Brain microvascular endothelial cell (primary cell): ENCODE results near the gene RCCD1.
"Not testable (repeated sequence)": the region's sequence is repeated elsewhere in the genome, so short reads cannot be mapped to it uniquely, and the experiment has no call there.

ENCODE experiments used
- DNase-seq: peaks from one replicate; pipeline ENCODE4 v3.0.0-alpha.2; 2020
- H3K27ac ChIP-seq: fragments of 250-450 bp; sonication (Bioruptor Pico); 2 replicates; pipeline ENCODE4 v1.5.1; 2020; ENCODE audit warnings: mild to moderate bottlenecking, moderate library complexity
- H3K27me3 ChIP-seq: fragments of 250-450 bp; sonication (Bioruptor Pico); replicated peaks from 2 replicates; pipeline ENCODE4 v1.5.1; 2020; ENCODE audit warnings: mild to moderate bottlenecking
- H3K36me3 ChIP-seq: fragments of 250-450 bp; sonication (Bioruptor Pico); replicated peaks from 2 replicates; pipeline ENCODE4 v1.5.1; 2020; ENCODE audit warnings: mild to moderate bottlenecking
- H3K4me3 ChIP-seq: 2 replicates; pipeline ENCODE4 v1.5.1; 2011; ENCODE audit warnings: low read depth, mild to moderate bottlenecking, control low read depth, low read length, moderate library complexity
- CTCF ChIP-seq: IDR thresholded peaks from 2 replicates; pipeline ENCODE4 v1.5.1; 2011; ENCODE audit warnings: low read depth, mild to moderate bottlenecking, moderate library complexity, low read length, control low read depth, inconsistent platforms; ENCODE audit errors: missing control alignments
- in situ Hi-C: cut with HindIII; loops from 2 replicates; pipeline ENCODE4 v1.10.0; 2017; ENCODE audit warnings: low sequenced_read_pairs, low pct_ligation_motif_present

The RCCD1 gene

GRCh38 chr15:90954712-90955623, at the start of gene RCCD1:
TSS of gene RCCD1 (plus strand) at chr15:90954884. CDS start at chr15:90956735, 1,851 bp downstream.
- peaks cover 36% of the 10 kb centered on the region for H3K36me3 ChIP-seq
- TF ChIP-seq CTCF = no peak
- peak within 1 kb of the TSS; percentile 85 for H3K27ac ChIP-seq
- H3K27me3 ChIP-seq = no peaks in the 10 kb centered on the region
- H3K4me3 ChIP-seq = peak within 1 kb of the TSS; percentile 76
- in situ Hi-C loops = no loop called here
- DNase-seq = peak; percentile 93

- DNase-seq = no peak
- Histone ChIP-seq H3K4me3 (no peak overlapping the region), H3K27ac (no peak overlapping the region), H3K27me3 (no peaks in the 10 kb centered on the region), H3K36me3 (peaks cover 8% of the 10 kb centered on the region)
- no peak for TF ChIP-seq CTCF
- in situ Hi-C loops = no loop called here
These were observed 49.1 kb upstream of the RCCD1 start for GRCh38 chr15:90905306-90906180.

GRCh38 chr15:90906181-90906849, 48.4 kb upstream of the RCCD1 start:
- Histone ChIP-seq H3K4me3 (no peak overlapping the region), H3K27ac (no peak overlapping the region), H3K27me3 (no peaks in the 10 kb centered on the region), H3K36me3 (peaks cover 14% of the 10 kb centered on the region)
- TF ChIP-seq CTCF = no peak
- in situ Hi-C loops = no loop called here
- no peak for DNase-seq

- H3K4me3 ChIP-seq = no peak overlapping the region
- no peaks in the 10 kb centered on the region for H3K27me3 ChIP-seq
- no peak overlapping the region for H3K27ac ChIP-seq
- no peak for TF ChIP-seq CTCF
- no peak for DNase-seq
- H3K36me3 ChIP-seq = peaks cover 17% of the 10 kb centered on the region
- in situ Hi-C loops = no loop called here
These were observed 47.5 kb upstream of the RCCD1 start for GRCh38 chr15:90907051-90907660.

- H3K36me3 ChIP-seq = peaks cover 21% of the 10 kb centered on the region
- H3K4me3 ChIP-seq = no peak overlapping the region
- DNase-seq = no peak
- no peaks in the 10 kb centered on the region for H3K27me3 ChIP-seq
- TF ChIP-seq CTCF = no peak
- no peak overlapping the region for H3K27ac ChIP-seq
- in situ Hi-C loops = no loop called here
These were observed 46.7 kb upstream of the RCCD1 start for GRCh38 chr15:90907838-90908507.

- DNase-seq, H3K27ac ChIP-seq, in situ Hi-C loops, H3K4me3 ChIP-seq, H3K27me3 ChIP-seq: not testable (repeated sequence)
- peaks cover 29% of the 10 kb centered on the region for H3K36me3 ChIP-seq
These were observed 45.2 kb upstream of the RCCD1 start for GRCh38 chr15:90909449-90909848.
